ENCODE results near the gene TRIM6. TPM values are rescaled to one million over a fixed set of nuclear protein-coding genes. Genes with fewer than 3 reads are reported as not detected.
"Not testable (repeated sequence)": the region's sequence is repeated elsewhere in the genome, so short reads cannot be mapped to it uniquely, and the experiment has no call there.

TRIM6 gene
- total RNA-seq (2014; rRNA removed; shearing (Covaris generic)): 9.6 and 24.7 TPM in 2 replicates

GRCh38 chr11:5596607-5597201 is at the start of gene TRIM6:
TSS of gene TRIM6 (plus strand) at chr11:5596637. CDS start at chr11:5596898, 261 bp downstream.
- DNase-seq (ENCODE audit: low read depth): peak; percentile 81

GRCh38 chr11:5547982-5548381 is 48.5 kb upstream of the TRIM6 start:
- DNase-seq (ENCODE audit: low read depth): no peak

GRCh38 chr11:5548440-5548839 is 48.0 kb upstream of the TRIM6 start, which contains the start of gene OR52H1:
TSS of gene OR52H1 (minus strand) at chr11:5548540. CDS start at chr11:5545505, 3,035 bp downstream.
- DNase-seq (ENCODE audit: low read depth): no peak

- peak; percentile 83 for DNase-seq (ENCODE audit: low read depth)
Measured at GRCh38 chr11:5550440-5551095, 45.9 kb upstream of the TRIM6 start.

- DNase-seq (ENCODE audit: low read depth): no peak
Measured at GRCh38 chr11:5553343-5553742, 43.1 kb upstream of the TRIM6 start.

GRCh38 chr11:5556596-5557188 is 39.7 kb upstream of the TRIM6 start:
- no peak for DNase-seq (ENCODE audit: low read depth)

- DNase-seq (ENCODE audit: low read depth): no peak
Measured at GRCh38 chr11:5557751-5558150, 38.7 kb upstream of the TRIM6 start.

- peak; percentile 35 for DNase-seq (ENCODE audit: low read depth)
Measured at GRCh38 chr11:5564259-5565019, 32.0 kb upstream of the TRIM6 start.

GRCh38 chr11:5574654-5575053 is 21.8 kb upstream of the TRIM6 start:
- no peak for DNase-seq (ENCODE audit: low read depth)

- DNase-seq (ENCODE audit: low read depth): no peak
Measured at GRCh38 chr11:5575152-5575551, 21.3 kb upstream of the TRIM6 start.

- DNase-seq (ENCODE audit: low read depth): no peak
Measured at GRCh38 chr11:5577101-5577500, 19.3 kb upstream of the TRIM6 start.

- no peak for DNase-seq (ENCODE audit: low read depth)
Measured at GRCh38 chr11:5580577-5580976, 15.9 kb upstream of the TRIM6 start, which contains the start of gene OR52B6. TSS of gene OR52B6 (plus strand) at chr11:5580877. CDS start at chr11:5580877, 0 bp downstream.

- no peak for DNase-seq (ENCODE audit: low read depth)
Measured at GRCh38 chr11:5581014-5581413, 15.4 kb upstream of the TRIM6 start.

- DNase-seq (ENCODE audit: low read depth): not testable (repeated sequence)
Measured at GRCh38 chr11:5584458-5584857, 12.0 kb upstream of the TRIM6 start.

GRCh38 chr11:5589906-5590305 is 6.5 kb upstream of the TRIM6 start:
- not testable (repeated sequence) for DNase-seq (ENCODE audit: low read depth)

GRCh38 chr11:5591613-5592012 is 4.8 kb upstream of the TRIM6 start:
- DNase-seq (ENCODE audit: low read depth): peak; percentile 41

GRCh38 chr11:5592615-5593014 is 3.8 kb upstream of the TRIM6 start:
- DNase-seq (ENCODE audit: low read depth): no peak

- no peak for DNase-seq (ENCODE audit: low read depth)
Measured at GRCh38 chr11:5593146-5593545, 3.3 kb upstream of the TRIM6 start.

GRCh38 chr11:5597953-5598352 is 1.5 kb downstream of the TRIM6 start:
- no peak for DNase-seq (ENCODE audit: low read depth)

- peak; percentile 88 for DNase-seq (ENCODE audit: low read depth)
Measured at GRCh38 chr11:5600374-5600851, 4.0 kb downstream of the TRIM6 start.

- peak; percentile 57 for DNase-seq (ENCODE audit: low read depth)
Measured at GRCh38 chr11:5602791-5603190, 6.4 kb downstream of the TRIM6 start.

- DNase-seq (ENCODE audit: low read depth): peak; percentile 49
Measured at GRCh38 chr11:5603326-5603725, 6.9 kb downstream of the TRIM6 start.
